ENCODE results near the gene NUTM2F.
"Not testable (repeated sequence)": the region's sequence is repeated elsewhere in the genome, so short reads cannot be mapped to it uniquely, and the experiment has no call there.

NUTM2F gene

DNA sequence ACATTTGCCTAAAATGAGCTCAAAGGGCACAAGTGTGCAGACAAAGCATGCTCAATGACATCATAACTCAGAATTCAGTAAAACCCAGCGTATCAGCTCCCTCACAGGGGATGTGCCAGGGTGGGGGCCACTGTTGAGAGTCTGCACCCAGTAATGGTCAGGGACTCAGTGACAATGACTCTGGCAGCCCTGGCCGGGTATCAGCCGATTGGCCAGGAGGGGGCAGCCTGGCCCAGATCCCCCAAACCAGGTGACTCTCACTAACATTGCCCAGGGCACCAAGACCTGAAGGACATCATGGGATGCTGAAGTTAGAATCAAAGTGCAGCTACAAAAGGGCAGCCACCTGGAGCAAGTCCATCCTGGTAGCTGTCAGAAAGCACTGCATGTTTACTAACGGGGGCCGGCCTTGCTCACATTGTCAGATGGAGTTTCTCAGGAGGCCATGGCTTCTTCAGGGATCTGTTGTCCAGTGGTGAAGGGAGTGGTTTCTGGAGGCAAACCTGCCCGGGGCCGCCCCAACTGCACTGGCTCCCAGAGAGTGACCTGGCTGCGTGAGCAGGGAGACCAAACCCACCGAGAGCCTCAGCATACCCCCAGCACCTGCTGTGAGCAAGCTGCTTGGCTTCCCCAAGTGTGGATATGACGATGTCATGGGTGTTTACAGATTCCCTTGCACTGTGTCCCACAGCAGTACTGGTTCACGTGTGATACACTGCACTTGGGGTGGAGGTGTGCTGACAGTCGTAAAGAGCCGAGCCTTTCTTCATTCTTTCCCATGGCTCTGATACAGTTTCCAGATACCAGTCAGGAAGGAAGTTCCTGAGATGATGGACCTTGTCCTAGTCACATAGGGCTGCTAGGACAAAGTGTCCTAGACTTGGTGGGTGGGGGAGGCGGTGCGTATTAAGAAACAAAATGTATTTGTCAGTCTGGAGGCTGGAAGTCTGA, 13.1 kb downstream of the NUTM2F start:
- DNase-seq = not testable (repeated sequence)

DNA sequence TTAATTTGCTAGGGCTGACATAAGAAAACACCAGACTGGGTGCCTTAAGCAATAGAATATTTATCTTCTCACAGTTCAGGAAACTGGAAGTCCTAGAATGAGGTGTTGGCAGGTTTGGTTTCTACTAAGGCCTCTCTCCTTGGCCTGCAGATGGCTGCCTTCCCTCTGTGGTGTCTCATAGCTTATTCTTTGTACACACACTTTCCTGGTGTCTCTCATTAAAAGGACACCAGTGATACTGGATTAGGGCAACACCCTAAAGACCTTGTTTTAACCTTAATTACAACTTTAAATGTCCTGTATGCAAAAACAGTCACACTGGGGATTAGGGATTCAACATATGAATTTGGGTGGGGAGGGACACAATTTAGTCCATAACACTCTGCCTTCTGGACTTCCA, 25.1 kb downstream of the NUTM2F start:
- DNase-seq = no peak

DNA sequence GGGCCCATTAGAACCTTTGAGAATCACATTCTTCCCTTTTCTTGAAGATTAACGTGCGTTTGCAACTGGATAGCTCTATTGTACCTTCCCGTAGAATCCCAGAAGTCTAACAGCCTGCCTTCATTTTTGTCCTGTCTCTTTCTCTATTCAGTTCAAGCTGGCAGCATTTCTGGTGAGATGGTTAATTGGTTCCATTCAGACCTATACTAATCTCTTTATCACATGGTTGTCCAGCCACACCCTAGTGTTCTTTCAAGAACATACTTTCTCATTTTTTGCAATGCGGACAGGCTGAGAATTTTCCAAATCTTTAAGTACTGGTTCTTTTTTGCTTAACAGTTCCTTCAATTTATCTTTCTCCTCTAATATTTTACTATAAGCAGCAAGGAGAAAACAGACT, 26.0 kb downstream of the NUTM2F start:
- no peak for DNase-seq

DNA sequence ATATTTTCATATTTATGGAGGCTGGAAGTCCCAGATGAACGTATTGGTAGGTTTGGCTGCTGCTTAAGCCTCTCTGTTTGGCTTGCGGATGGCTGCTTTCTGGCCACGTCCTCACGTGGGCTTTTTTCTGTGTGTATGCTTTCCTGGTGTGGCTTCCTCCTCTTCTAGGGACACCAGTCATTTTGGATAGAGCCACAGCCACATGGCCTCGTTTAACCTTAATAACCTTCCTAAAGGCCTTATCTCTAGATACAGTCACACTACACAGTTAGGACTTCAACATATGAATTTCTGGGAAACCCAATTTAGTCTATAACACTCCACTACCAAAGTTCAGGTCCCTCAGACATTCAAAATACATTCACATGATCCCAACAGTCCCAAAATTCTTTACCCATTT, 26.9 kb downstream of the NUTM2F start:
- DNase-seq = no peak

DNA sequence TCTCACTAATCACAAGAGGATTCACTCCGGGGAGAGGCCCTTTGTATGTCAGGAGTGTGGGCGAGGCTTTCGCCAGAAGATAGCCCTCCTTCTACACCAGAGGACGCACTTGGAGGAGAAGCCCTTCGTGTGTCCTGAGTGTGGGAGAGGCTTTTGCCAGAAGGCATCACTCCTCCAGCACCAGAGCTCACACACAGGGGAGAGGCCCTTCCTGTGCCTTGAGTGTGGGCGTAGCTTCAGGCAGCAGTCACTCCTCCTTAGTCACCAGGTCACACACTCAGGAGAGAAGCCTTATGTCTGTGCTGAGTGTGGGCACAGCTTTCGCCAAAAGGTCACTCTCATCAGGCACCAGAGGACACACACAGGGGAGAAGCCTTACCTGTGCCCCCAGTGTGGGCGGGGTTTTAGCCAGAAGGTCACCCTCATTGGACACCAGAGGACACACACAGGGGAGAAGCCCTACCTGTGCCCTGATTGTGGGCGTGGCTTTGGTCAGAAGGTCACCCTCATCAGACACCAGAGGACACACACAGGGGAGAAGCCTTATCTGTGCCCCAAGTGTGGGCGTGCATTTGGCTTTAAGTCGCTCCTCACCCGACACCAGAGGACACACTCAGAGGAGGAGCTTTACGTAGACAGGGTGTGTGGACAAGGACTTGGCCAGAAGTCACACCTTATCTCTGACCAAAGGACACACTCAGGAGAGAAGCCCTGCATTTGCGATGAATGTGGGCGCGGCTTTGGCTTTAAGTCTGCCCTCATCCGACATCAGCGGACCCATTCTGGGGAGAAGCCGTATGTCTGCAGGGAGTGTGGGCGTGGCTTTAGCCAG, 27.8 kb downstream of the NUTM2F start:
- DNase-seq = no peak

DNA sequence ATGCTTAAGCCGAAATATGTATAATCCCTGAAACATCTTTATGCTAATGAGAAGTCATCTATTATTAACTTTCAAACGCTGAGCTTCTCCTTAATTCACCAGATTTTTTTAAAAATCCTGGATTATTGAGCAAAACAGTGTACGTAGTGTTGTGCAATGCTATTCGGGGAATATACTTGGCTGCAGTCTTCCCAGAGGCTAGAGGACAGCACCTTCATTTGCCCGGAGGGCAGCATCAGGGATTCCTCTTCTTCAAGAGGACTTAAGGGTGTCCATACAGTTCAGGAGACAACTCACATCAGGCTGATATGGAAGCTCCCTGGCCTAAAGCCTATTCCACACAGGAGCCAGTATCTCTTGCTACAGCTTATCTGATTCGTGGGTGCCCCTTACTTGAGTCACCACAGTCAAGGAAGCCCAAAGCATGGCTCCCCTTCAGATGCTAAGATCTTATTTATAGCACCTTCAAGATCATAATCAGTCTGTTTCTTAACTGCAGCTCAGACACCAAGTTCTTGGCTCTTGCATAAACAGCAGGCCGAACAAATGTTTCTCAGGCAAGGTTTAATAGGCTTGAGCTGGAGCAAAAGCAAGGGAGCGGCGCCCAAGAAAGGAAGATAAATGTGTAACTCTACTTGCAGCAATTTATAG, 29.4 kb downstream of the NUTM2F start:
- no peak for DNase-seq

DNA sequence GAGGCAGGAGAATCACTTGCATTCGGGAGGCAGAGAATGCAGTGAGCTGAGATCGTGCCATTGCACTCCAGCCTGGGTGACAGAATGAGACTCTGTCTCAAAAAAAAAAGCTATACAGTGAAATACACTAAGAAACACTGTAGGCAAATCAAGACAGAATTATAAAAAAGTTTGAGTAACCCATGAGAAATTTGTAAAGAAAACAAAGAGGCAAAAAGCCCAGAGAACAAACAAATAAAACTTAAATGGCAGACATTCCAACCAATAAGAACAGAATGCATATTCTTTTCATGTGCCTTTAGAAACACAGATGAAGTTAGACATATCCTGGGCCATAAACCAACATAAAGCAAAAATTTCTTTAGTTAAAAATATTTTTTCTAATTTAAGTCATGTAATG, 38.8 kb downstream of the NUTM2F start:
- DNase-seq = no peak

DNA sequence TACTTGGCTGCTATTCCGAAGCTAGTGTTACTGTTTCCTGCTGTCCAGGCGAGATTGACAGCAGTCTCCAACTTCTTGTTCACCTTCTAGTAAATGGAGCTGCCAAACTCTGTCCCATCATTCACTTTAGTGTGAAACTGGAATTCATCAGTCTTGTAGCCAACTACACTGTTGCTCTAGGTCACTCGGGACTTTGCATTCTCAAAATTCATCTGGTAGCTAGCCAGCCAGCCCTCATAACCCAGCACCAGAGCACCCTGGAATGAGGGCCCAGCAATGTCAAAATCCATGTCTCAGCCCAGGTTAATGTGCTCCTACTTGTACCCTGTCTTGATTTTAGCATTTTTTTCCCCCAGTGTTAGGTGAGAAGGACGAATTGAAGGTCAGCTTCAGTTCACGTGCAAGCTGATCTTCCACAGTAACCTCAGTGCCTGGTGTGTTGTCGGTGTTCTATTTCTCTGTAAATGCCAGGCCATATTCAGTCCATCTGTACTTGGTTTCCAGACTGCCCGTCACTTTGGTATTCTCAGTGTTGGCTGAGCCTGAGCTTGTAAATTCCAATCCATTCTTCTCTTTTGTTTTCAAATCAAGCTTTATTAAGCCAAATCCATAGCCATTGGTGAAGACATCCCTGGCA, 40.4 kb downstream of the NUTM2F start:
- DNase-seq = no peak

DNA sequence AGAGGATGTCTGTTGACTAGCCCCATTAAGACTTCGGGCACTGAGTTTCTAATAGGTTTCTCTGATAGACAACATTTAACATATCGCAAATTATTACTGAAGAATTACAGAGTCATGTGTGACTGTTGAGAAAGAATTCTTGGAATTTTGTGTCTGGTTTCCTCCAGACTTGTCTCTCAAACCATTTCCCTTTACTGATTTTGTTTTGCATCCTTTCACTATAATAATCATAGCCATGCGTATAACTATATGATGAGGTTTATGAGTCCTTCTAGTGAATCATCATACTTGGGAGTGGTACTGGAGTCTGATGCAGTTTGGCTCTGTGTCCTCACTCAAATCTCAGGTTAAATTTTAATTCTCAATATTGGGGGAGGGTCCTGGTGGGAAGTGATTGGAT, 42.3 kb downstream of the NUTM2F start:
- DNase-seq = no peak

DNA sequence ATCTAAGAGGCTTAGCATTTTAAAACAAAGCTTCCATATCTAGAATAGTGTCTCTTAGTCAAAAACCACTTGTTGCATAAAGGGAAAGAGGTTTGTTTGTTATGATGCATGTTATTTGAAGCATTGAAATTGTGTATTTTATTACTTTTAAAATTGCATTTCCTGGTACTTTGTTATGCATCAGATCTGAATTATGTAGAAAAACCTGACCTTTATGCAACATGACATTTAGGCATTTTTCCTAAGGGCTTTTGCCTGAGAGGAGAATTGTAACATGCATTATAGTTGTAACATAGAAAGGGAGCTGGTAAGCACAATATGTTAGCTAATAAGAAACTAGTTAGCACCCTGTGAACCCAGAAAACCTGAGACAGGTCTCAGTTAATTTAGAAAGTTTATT, 47.3 kb downstream of the NUTM2F start:
- DNase-seq = no peak

DNA sequence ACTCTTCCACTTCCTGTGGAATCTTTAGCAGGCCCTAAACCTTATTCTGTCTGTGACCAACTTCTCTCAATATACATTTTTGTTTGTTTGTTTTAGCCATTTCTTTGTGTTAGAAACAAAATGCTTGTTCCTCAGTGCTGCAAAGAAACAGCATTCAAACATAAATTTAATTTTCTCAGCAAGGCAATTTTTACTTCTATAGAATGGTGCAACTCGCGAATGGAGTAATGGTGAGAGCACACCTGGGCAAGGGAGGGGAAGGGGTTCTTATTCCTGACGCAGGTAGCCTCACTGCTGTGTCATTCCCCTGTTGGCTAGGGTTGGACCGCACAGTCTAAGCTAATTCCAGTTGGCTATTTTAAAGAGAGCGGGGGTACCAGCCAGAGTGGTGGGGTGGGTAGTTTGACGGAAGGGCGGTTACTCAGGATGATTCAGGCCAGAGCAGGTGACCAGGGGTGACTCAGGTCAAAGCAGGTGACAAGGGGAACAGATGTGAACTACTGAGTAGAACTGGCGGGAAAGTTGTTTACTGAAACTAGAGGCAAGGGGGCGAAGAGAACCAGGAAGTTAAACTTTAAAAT, 47.9 kb downstream of the NUTM2F start:
- no peak for DNase-seq

DNA sequence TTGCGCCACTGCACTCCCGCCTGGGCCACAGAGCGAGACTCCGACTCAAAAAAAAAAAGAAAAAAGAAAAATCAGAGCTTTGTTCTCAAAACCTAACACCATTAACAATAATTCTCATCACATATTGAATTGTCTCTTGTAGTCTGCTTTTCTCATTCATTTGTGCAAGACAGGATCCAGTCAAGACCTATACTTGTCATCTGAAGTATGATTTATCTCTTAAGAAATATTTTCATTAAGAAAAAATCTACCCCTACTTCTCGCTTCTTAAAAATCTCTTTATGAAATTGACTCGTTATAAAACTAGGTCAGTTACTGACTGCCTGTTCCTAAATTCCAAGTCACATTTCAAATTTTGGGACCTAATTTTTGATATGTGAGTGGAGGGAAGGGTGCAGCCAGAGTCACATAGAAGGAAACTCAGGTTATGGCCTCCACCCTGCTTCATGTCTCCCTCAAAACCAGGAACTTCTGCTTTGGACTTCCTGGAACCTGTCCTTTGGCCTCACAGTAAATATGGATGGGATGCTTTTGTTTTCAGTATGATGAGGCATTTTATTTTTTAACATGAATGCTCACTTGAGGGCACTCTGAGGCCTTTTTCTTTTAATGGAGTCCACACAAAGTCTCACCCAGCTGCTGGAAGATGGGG, 50.4 kb downstream of the NUTM2F start:
- no peak for DNase-seq

DNA sequence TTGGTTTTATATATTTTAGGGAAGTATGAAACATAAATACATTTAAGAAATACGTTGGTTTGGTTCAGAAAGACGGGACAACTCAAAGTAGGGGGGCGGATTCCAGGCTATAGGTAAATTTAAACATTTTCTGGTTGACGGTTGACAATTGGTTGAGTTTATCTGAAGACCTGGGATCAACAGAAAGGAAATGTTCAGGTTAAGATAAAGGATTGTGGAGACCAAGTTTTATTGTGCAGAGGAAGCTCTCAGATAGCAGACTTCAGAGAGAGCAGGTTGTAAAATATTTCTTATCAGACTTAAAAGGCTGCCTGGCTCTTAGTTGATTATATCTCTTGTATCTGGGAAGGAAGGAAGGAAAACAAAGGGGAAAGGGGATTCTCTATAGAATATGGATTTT, 51.4 kb downstream of the NUTM2F start:
- not testable (repeated sequence) for DNase-seq

DNA sequence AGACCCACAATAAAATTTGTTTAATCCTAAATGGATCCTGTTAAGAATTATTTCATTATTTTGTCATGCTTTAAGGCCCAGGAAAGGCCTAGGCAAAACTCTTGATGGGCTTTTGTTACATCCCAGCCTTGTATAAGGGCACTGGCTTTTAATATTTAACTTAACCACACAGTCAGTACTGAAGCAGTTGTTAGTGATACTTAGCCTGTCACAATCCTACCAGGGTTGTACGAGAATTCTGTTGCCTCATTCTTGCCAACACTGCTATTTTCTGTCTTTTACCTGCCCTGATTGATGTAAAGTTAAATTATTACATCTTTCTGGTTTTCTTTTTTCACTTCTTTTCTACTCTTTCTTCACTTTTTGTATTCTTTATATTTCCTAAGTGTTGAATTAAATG, 58.4 kb downstream of the NUTM2F start:
- DNase-seq = no peak

DNA sequence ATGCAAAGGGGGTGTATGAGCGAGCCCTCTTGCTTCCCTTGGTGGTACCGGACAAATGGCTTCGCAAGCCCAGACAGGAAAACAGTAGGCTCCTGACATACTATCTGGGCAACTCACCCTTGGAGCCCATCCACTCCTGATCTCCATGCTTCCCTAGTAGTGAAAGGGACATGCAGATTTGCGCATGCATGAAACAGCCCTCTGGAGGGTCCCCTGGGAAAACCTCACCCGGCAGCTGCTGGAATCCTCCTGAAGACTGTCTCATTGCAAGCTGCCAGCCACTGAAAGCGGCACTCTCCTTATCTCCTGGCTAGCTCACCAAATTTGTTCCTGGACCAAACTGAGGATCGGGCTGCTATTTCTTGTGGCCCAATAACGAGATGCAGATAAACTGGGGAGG, 59.2 kb downstream of the NUTM2F start:
- no peak for DNase-seq

Measured in bone marrow (tissue), 2 donors.